Left renal cortex interstitium (tissue), 4 donors: ENCODE measurements around the gene VENTX. TPM values are rescaled to one million over a fixed set of nuclear protein-coding genes. Genes with fewer than 3 reads are reported as not detected.
"Not testable (repeated sequence)": the region's sequence is repeated elsewhere in the genome, so short reads cannot be mapped to it uniquely, and the experiment has no call there.

Source experiments
- DNase-seq, 4 donors: peaks; one replicate each; pipeline ENCODE4 v3.0.0-alpha.2; 2013; ENCODE audit warnings: low read depth in 4 of 4, low spot score in 2 of 4, missing footprints in 1 of 4
- polyA plus RNA-seq, 4 donors: library from polyadenylated mRNA; unstranded; fragments of 120-200 nt; gene quantifications; one replicate each; pipeline ENCODE4 v1.2.1, GENCODE V29; 2013; ENCODE audit not compliant: insufficient read length in 4 of 4

The VENTX gene
- polyA plus RNA-seq, 4 donors, result 0.08 to 0.24 (median 0.15) TPM

DNA sequence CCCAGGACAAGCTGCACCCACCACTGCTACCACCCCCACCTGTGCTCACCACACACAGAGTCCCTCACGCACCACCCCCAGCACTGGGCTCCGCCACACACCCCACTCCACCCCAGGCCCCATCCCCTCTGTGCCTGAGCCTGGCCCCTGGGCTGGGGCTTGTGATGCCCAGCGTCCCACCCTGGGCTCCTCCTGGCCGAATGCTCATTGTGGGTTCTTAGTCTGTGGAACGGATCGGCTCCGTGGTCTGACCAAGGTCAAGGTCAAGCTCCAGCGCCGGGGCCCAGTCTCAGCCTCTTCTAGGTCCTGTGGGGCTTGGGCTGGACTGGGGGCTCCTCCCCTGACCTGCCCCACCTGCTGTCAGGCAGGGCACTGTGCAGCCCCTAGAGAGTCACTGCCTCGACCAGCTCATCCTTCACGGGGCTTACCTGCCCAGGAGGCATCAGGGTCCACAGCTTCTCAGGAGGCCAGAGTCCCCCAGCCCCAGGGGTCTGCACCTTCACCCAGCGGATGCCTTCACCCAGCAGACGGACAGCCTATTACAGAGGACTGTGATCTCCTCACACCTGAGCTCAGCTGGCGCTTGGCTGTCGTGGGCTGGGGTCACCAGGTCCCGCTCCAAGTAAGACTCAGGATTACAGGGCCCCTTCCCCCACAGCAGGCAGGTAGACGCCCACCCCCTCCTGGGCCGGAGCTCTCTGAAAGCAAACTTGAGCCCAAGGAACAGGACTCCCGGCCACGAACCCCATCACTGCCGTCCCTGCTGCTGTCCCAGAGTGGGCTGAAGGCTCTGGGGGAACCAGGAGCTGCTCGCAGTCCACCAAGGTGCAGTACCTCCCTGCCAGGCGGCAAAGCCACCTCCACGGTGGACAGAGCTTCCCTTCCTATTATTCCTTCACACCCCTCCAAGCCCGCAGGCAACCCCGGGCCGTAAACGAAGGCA is 22.9 kb upstream of the VENTX start:
- no peak for DNase-seq

DNA sequence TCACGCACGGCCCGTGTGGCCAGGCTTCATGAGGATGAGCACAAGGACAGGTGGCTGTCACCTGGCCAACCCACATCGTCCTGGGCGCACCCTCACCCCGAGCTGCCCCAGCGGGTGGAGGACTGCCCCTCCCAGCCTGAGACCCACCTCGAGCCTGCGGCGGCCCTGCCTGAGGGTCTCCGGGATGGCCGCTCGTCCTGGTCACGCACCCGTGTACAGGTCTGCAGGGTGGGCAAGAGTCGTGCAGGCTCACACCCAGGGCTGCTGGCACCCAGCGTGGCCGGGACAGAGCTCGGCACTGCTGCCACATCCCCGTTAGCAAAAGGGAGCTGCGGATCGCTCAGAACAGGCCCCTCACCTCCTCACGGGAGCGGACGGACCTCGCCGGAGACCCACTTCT is 22.1 kb upstream of the VENTX start:
- DNase-seq, result no peak

DNA sequence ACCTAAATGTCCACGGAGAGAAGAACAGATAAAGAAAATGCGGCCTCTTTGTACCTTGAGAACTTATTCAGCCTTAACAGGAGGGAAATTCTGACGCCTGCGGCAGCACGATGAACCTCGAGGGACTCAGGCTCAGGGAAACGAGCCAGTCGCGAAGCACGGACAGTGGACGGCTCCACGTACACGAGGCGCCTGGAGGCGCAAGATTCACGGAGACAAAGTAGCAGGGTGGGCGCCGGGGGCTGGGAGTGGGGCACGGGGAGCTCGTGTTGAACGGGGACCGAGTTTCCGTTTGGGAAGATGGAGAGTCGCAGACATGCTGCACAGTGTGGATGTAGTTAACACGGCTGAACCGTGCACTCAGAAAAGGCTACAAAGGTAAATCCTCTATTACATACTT is 20.9 kb upstream of the VENTX start:
- no peak for DNase-seq

DNA sequence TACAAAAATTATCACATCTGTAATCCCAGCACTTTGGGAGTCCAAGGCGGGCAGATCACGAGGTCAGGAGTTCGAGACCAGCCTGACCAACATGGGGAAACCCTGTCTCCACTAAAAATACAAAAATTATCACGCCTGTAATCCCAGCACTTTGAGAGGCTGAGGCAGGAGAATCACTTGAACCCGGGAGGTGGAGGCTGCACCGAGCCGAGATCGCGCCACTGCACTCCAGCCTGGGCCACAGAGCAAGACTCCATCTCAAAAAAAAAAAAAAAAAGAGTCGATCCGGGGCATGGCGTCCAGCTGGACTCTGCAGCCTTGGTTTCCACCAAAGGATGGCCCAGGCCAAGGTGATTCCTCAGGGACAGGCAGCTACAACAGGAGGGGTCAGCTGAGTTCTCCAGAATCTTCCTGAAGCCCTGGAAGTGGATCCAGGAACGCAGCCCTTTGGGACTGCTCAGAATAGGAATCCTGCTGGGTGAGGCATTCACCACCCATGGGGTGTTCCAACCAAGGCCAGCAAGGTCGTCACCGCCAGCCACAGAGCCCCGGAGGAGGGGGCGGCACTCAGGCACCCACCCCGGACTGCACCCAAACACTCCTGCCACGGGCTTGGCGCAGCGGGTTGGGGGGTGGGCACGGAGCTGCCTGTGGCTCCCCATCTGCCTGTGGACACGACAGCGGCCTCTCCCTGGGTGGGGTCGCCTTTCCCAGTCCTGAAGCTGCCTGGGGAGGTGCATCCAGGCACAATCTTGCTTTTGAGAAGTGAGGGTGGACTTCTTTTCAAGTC is 19.7 kb upstream of the VENTX start:
- DNase-seq, result no peak

DNA sequence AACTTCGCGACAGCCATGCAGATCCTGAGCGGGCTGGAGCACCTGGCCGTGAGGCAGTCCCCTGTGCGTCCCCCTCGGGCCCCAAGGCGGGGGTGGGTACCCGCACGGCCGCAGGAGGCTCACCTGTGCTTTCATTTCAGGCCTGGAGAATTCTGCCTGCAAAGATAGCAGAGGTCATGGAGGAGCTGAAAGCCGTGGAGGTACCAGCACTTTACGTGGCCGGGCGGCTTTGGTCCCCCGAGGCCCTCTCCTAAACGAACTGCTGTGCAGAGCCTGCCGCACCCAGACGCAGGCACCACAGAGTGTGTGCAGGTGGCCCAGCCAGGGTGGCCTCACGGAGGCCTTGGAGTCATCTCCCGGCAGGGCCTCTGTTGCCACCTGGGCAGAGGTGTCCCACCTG is 18.8 kb upstream of the VENTX start:
- DNase-seq, result no peak

DNA sequence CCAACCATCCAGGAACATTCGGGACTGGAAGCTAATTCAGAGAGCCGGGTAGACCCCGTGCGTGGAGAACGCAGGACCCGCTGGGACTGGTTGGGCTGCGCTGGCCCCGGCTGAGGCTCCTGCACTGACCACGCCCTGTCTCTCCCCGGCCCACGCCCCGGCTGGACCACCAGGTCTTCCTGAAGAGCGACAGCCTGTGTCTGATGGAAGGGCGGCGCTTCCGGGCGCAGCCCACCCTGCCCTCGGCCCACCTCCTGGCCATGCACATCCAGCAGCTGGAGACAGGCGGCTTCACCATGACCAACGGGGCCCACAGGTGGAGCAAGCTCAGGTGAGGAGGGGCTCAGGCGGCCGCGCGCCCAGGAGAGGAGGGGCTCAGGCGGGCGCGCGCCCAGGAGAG is 17.9 kb upstream of the VENTX start:
- no peak for DNase-seq

DNA sequence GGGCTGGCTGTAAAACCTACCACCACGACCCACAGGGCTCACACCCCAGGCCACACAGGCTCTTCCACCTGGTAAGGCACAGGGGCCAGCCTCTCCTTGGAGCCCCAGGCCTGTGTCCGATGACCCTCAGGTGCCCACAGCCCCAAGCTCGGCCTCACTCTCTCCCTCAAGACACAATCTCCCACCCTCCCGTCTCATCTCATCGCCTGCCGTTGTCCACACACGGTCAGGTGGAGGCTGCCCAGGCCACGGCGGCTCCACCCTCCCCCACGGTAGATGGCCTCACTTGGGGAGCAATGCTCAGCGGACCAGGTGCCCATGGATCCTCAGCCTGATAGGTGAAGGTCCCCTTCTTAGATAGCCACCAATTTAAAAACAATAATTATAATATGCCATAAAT is 16.3 kb upstream of the VENTX start:
- no peak for DNase-seq

DNA sequence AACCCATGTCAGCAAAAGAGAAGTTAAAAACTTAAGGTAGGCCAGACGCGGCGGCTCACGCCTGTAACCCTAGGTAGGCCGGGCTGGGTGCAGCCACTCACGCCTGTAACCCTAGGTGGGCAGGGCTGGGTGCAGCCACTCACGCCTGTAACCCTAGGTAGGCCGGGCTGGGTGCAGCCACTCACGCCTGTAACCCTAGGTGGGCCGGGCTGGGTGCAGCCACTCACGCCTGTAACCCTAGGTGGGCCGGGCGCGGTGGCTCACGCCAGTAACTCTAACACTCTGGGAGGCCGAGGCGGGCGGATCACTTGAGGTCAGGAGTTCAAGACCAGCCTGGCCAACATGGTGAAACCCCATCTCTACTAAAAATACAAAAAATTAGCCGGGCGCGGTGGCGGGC is 15.9 kb upstream of the VENTX start:
- DNase-seq, result not testable (repeated sequence)

DNA sequence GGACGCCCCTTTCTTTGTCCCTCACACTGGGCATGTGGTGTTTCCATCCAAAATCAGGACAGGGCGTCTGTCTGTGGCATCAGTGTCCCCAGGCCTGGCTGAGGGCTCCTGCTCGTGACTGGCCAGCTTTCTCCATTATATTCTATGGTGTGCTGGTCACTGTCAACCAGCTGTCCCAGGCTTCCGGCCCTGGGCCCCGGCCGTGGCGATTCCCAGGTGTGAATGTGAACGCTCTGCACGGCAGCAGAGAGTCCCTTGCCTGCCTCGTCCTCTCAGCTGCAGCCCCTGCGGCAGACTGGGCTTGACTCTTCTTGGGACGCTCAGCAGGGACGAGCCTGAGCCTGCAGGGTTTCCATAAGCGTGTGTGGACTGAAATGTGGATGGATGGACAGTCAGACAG is 13.6 kb upstream of the VENTX start:
- DNase-seq, result no peak

DNA sequence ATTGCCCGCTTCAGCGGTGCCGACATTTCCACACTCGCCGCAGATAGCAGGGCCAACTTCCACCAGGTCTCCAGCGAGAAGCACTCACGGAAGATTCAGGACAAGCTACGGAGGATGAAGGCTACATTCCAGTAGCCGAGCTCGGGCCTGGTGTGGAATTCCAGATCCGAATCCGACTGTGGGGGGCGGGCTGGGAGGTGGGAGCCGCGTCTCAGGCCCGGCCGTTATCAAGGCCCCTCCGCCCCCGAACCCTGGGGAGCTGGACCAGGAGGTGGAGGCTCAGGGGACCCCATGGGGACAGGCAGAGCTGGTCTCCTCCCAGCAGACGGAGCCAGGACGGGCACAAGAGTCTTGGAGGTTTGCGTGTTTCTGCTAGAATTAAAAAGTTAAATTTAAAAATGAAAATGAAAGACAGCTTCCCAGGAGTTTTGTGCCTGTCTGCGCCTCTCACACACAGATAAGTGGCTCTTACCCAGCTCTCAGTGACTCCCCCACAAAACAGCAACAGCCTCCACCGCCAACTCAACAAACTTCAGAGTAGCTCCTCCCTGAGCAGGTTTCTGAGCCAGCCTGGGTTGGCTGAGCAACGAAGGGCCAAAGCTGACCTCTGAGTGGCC is 12.8 kb upstream of the VENTX start:
- DNase-seq, result no peak

DNA sequence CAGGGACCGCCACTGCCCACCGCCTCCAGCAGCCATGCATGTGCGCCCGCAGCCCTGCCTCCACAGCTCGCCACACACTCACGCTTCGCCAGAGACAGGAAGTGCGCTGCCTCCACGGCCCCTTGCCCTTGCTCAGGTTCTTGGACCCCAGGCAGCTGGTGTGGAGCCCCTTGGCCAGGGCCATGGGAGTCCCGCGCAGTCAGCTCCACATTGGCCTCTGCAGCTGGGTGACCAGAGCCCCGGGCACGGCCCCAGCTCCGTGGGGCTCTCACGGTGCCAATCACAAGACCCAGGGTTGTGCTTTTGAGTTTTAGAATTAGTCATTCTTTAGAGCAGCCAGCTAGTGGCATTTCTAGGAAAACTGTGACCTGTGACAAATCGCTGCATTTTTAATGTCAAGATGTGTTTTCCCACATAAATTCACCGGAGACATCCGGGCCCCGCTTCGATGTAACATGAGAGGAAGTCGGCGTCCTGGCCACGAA is 11.9 kb upstream of the VENTX start:
- no peak for DNase-seq

DNA sequence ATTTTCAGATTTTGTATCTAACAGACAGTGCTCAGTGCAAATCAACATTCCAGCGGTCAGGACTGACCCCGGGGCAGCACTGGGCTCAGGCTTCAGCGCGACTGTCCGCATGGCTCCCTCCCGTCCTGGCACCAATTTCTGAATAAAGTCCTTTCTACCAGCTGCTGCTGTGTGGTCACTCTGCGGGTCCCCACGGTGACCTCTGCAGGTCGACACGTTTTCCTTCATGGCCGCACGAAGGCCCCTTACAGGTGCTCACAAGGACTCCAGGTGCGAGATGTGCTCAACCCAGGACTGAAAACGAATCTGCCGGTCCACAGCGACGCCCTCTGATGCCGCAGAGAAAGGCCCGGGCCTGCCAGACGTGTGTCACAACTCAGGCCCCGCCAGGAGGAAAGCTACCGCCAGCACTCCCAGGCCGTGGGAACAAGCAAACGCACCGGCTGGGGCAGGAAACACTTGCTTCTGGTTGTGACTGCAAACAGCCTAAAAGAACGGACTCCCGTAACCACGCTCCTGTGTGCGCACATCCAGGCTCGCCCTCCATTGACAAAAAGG is 11.3 kb upstream of the VENTX start:
- DNase-seq, result no peak

DNA sequence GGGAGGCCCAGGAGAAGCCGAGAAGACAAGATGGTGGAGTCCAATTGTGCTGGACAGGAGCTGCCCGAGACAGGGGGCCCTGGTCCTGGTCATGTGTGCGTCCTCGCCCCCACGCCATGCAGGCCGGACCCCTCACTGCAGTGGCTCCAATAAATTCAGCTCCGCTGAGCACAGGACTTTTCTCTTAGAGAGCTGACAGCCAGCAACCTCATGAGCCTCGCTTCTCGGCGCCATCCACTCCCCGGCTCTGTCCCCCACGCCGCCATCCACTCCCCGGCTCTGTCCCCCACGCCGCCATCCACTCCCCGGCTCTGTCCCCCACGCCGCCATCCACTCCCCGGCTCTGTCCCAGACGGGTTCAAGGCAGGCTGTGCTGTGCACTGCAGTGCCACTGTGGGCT is 10.4 kb upstream of the VENTX start:
- no peak for DNase-seq

DNA sequence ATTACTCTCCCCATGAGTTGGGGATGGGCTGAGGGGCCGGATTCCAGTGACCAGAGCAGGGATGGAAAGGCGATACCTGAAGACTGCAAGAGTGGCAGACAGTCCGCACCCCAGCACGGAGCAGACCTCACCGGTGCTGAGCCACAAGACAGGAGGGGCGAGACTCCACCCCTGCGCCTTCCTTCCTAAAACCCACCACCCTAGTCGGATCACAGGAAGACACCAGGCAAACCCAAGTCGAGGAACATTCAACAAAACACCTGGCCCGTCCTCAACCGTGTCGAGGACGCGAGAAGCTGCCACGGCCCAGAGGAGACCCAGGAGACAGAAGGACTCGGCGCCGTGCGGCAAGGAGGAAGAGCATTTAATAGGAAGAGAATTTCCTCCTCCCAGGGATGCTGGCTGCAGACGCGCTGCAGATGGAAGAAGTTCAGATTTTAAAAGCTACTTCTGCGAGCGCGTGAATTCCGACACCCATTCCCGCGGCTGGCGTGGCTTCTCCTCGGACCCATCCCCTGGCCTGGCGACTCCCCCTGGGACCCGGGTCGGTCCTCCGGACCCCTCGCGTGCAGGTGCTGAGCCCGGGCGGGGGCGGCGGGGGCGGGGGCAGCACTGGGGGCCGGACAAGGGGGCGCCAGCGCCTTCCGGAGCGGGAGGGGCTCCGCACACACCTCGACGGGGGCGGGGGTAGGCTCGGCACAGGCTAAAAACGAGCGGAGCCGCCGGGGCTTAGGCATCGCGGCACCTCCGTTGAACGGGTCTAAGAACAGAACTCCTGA is 8.2 kb upstream of the VENTX start:
- DNase-seq, result no peak

DNA sequence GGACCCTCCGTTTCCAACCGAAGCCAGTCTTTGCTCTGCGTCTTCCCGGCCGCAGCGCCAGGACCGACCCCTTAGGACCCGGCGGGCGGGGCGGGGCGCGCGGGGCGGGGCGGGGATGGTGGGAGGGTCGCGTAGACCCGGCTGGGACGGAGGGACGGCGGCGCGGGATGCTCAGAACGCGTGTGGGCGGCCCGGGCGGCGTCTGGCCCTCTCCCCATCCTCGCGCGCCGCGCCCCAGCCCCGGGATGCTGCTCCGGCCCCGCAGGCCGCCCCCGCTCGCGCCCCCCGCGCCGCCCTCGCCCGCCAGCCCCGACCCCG is 7.7 kb upstream of the VENTX start, which contains the start of gene UTF1:
UTF1 (plus strand) TSS at position 174 of the 318 bp plus-strand sequence; CDS start at position 246, 72 bp downstream.
- DNase-seq, result no peak

DNA sequence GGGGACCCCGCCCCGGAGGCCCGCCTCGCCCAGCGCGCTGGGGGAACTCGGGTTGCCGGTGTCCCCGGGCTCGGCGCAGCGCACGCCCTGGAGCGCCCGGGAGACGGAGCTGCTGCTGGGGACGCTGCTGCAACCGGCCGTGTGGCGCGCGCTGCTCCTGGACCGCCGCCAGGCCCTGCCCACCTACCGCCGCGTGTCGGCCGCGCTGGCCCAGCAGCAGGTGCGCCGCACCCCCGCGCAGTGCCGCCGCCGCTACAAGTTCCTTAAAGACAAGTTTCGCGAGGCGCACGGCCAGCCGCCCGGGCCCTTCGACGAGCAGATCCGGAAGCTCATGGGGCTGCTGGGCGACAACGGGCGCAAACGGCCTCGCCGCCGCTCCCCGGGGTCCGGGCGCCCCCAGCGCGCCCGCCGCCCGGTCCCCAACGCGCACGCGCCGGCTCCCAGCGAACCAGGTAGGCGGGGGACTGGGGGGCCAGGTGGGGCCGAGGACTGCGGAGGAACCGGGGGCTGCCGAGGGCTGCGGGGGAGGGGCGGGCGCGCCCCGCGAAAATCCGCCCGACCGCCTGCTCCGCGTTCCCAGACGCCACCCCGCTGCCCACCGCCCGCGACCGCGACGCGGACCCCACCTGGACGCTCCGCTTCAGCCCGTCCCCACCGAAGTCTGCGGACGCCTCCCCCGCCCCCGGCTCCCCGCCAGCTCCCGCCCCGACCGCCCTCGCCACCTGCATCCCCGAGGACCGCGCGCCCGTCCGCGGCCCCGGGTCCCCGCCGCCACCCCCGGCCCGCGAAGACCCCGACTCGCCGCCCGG is 7.1 kb upstream of the VENTX start:
- no peak for DNase-seq

DNA sequence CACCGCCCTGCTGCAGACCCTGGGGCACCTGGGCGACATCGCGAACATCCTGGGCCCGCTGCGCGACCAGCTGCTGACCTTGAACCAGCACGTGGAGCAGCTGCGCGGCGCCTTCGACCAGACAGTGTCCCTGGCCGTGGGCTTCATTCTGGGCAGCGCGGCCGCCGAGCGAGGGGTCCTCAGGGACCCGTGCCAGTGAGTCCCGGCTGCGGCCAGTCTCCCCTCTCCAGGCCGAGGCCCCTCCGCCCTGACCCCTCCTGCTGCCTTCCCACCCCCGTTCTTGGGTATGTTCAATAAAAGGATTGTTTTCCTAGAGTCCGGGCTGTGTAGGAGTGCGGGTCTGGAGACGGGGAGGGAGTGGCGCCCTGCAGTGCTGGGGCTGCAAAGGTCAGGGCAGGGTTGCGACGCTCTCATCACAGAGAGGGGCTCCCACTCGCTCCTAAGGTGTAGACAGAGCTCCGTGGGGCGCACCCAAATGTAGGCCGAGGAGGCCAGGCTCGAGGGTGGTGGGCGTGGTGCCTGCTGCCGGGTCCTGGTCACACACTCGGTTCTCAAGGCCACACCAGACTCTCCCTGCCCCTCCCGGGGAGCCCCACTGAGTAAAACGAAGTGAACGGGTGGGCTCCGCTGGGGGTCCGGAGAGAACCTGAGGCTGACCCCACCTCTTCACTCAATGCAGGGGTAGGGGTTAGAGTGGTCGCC is 6.3 kb upstream of the VENTX start:
- DNase-seq, result no peak

DNA sequence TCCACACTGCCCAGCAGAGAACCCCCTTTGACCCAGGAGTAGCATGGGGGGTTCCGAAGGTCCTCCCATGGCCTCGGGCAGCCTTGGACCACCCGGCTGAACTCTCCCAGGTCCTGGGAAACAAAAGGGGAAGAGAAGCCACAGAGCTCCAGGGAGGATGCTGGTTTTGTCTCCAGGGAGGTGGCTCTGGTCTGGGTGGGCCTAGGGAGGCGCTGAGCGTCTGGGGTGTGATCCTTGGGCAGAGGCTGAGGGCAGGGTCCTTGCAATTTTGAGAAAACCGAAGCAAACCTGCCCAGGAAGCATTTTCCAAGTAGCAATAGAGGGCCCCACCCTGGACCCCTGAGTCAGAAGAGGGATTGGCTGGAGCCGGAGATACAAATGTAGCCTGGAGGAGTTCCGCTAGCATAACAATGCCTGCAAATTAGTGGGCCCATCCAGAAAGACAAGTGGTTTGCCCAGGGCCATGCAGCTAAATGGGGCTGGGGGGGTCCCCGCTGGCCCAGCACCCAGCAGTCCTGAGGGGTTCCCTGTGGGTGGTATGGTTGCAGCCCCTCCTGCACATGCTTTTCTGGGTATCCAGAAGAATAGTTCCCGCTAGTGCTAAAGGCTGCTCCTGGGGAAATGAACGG is 5.6 kb upstream of the VENTX start:
- DNase-seq, result no peak
